Fibroblast of skin of scalp (primary cell): ENCODE measurements around the gene ZCCHC7.
"Not testable (repeated sequence)": the region's sequence is repeated elsewhere in the genome, so short reads cannot be mapped to it uniquely, and the experiment has no call there.

Experiments
- DNase-seq: peaks from one replicate; pipeline ENCODE4 v3.0.0-alpha.2; 2013

ZCCHC7 gene

DNA sequence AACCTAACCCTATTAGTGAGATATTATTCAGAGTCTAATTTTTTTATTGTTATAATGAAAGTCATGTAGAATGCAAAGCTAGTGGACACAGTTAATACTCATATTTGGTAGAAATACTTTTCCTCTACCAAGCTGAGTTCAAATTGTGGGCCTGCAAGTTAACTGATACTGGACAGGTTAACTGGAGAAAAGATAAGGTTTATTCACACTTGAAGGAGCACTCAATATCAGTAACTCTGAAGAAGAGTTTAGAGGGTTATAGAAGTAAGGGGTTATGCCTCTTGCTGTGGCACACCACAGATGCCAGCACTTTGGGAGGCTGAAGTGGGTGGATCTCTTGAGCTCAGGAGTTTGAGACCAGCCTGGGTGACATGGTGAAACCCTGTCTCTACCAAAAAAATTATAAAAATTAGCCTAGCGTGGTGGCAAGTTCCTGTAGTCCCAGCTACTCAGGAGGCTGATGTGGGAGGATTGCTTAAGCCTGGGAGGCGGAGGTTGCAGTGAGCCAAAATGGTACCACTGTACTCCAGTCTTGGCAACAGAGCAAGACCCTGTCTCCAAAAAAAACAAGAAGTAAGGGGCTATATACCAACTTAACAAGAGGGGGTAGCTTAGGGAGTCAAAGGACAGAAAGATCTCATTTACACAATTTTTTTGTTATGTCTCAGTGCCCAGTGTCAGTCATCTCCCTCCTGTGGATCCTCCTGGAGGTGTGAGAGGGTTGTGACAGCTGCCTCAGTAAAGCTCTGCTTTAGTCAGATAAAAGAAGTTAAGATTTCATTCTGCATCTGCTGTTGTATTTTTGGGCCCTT, 180.9 kb downstream of the ZCCHC7 start:
- no peak for DNase-seq

GRCh38 chr9:37301854-37302172, 181.4 kb downstream of the ZCCHC7 start:
- no peak for DNase-seq

- DNase-seq: peak; percentile 22
Observed at GRCh38 chr9:37302277-37302676, 181.9 kb downstream of the ZCCHC7 start.

DNA sequence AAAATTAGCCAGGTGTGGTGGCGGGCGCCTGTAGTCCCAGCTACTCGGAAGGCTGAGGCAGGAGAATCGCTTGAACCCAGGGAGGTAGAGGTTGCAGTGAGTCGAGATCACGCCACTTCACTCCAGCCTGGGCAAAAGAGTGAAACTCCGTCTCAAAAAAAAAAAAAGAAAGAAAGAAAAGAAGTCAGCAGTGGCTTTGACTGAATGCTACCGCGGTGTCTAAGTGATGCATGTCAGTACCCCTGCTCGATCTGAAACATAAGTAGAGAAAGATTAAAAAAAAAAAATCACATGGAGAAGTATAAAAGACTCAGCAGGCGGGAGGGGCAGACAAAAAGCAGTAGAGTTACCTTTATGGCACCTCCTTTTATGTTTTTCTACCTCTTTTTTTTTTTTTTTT, 182.9 kb downstream of the ZCCHC7 start:
- not testable (repeated sequence) for DNase-seq

DNA sequence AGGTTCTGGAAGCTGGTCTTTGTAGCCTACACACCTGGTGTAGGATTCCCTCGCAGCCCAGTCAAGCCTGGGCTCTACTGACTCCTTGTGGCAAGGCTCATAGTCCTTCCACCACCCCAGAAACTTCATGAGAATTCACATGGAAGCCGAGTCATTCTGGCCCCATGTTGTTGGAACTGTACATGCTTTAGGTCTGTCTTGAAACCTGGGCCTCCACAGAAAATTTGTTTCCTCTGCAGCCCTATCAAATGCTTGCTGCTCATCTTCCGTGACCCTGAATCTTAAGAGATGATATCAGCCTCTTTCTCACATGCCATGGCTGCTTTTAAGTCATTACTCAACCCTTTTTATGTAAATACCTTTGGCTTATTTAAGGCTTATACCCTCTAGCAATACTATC, 188.8 kb downstream of the ZCCHC7 start:
- no peak for DNase-seq

GRCh38 chr9:37311938-37312708, 191.7 kb downstream of the ZCCHC7 start:
- peak; percentile 55 for DNase-seq

DNA sequence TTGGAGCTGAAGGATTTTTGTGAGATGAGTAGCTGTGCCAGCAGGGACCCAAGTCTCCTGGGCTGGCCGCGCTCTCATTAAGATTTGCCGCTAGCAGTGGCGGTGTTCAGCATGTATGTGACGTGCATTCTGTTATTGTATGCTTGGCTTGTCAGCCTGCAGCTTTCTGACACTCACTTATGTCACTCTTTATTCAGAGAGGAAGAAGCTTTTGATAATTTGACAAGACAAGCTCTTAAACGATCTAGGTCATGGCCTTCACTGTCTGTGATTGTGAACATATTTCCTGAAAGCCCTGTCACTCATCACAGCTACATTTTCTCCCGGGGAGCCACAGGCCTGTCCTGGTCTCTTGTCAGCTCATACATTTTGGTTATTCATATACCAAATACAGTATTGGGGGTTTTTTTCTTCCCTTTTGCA, 203.9 kb downstream of the ZCCHC7 start:
- DNase-seq: peak; percentile 79

- DNase-seq: no peak
Observed at GRCh38 chr9:37324691-37325490, 204.5 kb downstream of the ZCCHC7 start.

GRCh38 chr9:37325778-37326177, 205.4 kb downstream of the ZCCHC7 start:
- DNase-seq: no peak

DNA sequence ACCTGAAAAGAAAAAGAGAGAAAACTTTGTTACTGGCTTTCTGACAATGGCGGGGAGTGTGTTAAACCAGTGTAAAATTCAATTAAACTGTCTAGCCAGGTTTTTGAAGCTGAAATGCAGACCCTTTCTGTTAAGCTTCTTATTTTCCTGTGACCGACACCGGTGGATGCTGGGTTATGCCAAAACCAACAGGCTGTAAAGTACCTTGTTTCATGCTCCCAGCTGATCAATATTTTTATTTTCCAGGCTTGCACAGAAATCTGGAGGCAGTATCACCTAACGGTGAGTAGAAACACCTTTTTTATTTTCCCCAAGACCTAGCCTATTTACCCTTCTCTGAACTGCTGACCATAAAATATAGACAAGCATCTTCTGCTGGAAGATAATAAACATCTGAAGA, 207.2 kb downstream of the ZCCHC7 start:
- no peak for DNase-seq

DNA sequence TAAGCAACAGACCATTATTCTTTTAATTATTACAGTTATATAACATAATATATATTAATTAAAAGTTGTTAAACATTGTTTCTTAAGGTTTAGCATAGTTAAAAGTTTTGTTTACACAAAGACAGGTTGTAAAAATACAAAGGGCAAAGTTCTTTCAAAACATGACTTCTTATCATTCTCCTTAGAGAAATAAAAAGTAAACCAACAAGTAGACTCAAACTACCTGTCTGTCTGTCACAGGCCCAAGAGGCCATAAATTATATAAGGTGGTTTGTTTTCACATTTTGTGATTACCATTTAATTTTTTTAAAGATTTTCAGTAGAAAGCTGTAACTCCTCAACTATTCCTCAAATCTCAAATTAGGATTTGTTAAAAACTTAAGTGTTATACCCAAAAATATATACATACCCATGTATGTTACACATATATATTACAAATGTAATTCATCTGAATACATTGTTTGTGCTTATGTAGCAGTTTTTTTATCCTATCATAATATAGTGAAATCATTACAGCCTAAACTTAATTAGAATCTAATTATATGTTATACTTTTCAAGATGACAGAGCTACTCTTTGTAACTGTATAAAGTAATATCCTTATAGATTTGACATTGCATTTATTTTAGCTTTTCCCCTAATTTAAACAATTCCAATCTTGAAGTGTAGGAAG, 208.3 kb downstream of the ZCCHC7 start:
- DNase-seq: no peak

- DNase-seq: peak; percentile 59
Observed at GRCh38 chr9:37329576-37329975, 209.2 kb downstream of the ZCCHC7 start.

DNA sequence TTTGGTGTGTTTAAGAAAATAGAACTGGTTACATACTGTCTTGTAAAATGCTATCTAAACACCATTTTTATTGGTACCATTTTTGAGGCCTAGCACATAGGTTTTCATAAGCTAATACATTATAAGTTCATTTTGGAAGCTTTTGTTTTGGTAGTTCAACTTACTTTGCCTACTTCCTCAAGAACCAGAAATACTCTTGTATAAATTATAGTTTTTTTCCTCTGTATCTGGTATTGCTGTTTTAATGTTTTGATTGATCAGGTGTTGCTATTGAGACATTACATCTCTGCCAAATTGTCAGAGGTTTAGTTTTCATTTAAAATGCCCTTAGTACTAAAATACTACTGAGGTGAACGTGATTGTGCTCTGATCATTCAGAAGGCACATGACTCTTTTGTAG, 211.5 kb downstream of the ZCCHC7 start:
- no peak for DNase-seq

DNA sequence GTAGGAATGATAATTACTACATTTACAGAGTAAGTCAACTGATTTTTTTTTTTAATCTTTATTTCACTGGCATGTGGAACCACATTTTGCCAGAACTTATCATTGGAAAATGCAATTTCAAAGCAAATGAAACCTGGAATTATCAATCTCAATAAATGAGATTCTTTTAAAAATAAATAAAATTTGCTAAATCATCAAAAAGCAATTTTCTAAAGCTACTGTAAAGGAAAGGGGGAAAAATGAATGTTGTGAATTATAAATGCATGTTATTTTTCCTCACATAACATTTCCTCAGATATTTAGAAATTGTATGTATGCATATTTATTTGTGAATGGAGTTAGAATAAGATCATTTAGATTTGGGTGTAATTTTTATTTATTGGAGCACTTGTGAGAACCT, 212.2 kb downstream of the ZCCHC7 start:
- no peak for DNase-seq

GRCh38 chr9:37333288-37333687, 212.9 kb downstream of the ZCCHC7 start:
- DNase-seq: no peak

- no peak for DNase-seq
Observed at GRCh38 chr9:37335238-37335637, 214.9 kb downstream of the ZCCHC7 start.

DNA sequence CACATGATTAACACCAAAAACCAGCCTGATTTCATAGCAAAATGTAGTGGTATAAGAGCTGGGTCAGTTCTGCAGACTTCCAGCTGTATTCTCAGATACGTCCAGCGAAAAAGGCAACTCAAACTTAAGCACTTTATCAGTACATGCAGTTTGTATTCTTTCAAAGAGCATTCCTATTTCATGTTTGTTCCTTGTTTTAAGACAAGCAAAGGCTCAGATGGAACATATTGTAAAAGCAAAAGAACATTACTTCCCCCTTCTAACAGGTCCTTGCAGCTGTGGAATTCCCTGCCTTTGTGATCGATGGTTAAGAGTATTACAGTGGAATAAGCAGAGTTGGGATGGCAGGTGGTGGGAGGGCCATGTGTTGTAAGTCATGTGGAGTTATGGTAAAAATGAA, 215.8 kb downstream of the ZCCHC7 start:
- no peak for DNase-seq

- no peak for DNase-seq
Observed at GRCh38 chr9:37337301-37337890, 217.0 kb downstream of the ZCCHC7 start.

DNA sequence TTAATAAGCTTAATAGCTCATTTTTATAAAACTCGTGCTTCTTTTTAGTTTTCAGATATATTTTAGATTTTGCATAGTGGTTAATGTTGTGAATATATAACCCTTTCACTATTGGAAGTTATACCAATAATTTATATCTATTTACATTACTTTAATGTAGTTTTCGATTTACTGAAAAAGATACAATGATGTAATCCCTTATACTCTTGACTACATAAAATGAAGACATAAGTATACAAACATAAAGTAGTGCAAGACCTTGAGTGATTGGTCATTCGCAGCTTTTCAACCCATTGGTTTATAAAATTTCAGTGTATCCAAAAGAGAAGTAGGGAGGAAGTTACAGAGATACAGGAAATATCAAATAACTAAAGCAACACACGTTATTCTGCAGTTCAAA, 217.8 kb downstream of the ZCCHC7 start:
- DNase-seq: no peak

- DNase-seq: no peak
Observed at GRCh38 chr9:37339923-37340322, 219.5 kb downstream of the ZCCHC7 start.

DNA sequence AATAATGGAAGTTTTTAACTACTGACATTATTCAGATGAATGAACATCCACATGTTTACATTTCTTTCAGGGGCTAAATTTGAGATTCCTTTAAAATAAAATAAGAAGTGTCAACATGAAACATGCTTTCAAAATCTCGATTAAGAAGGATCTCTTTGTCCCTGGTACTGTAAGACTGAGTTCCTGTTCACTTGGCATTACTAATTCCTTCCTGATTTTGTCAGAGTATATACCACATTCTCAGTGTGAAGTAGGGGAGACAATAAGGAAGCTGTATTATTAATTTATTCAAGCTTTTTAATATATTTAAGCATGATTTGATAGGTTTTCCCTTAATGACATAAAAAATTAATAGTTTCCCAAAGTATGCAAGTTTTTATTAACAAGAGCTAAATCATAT, 220.6 kb downstream of the ZCCHC7 start:
- no peak for DNase-seq

GRCh38 chr9:37341704-37342103, 221.3 kb downstream of the ZCCHC7 start:
- DNase-seq: no peak
